HEK293 (cell line): ENCODE measurements around the gene NEK6.

ENCODE experiments used
- CTCF ChIA-PET: fragments of 350-600 bp; formaldehyde crosslinking; extraction: SDS; loops from one replicate; lab custom pipeline; 2021; ENCODE audit warnings: antibody characterized with exemption; lab: Yijun Ruan, JAX
- POLR2A ChIA-PET: fragments of 300-600 bp; formaldehyde crosslinking; extraction: SDS; loops from one replicate; lab custom pipeline; 2020; ENCODE audit warnings: antibody characterized with exemption, inconsistent platforms; lab: Yijun Ruan, JAX
- H3K27ac ChIP-seq: fragments of 200-500 bp; sonication (Bioruptor generic); 2 replicates; pipeline ENCODE4 v1.5.1; 2014; ENCODE audit warnings: low read depth, low read length, control low read depth, inconsistent platforms; ENCODE audit errors: extremely low read depth
- H3K36me3 ChIP-seq, 2 experiments: fragments of 200-500 bp in 1 of 2; sonication (Bioruptor generic) in 1 of 2; 1 replicate in 1 of 2; 2 replicates in 1 of 2; pipeline ENCODE4 v1.5.1; 2014 to 2017; ENCODE audit warnings: inconsistent platforms in 2 of 2, low read length in 2 of 2; ENCODE audit not compliant: control insufficient read depth in 2 of 2, insufficient read depth in 1 of 2
- H3K4me1 ChIP-seq: fragments of 200-500 bp; sonication (Bioruptor generic); 2 replicates; pipeline ENCODE4 v1.5.1; 2014; ENCODE audit warnings: mild to moderate bottlenecking, low read length, inconsistent platforms; ENCODE audit not compliant: control insufficient read depth, insufficient read depth
- H3K4me3 ChIP-seq: 2 replicates; pipeline ENCODE4 v1.5.1; 2011; ENCODE audit warnings: low read depth, mild to moderate bottlenecking, control low read depth, low read length, moderate library complexity
- H3K9me3 ChIP-seq: fragments of 200-500 bp; sonication (Bioruptor generic); 2 replicates; pipeline ENCODE4 v1.5.1; 2014; ENCODE audit warnings: low read depth, low read length, inconsistent platforms; ENCODE audit not compliant: control insufficient read depth, insufficient read depth
- BCL11A ChIP-seq: fragments of 450-650 bp; formaldehyde crosslinking; IDR thresholded peaks from 2 replicates; pipeline ENCODE4 v1.5.1; 2016; ENCODE audit warnings: low read depth, missing biosample characterization, missing genetic modification characterization
- GLIS1 ChIP-seq: fragments of 450-650 bp; formaldehyde crosslinking; IDR thresholded peaks from 2 replicates; pipeline ENCODE4 v1.5.1; 2016; ENCODE audit warnings: missing biosample characterization, missing genetic modification characterization
- KLF7 ChIP-seq: fragments of 450-650 bp; formaldehyde crosslinking; IDR thresholded peaks from 2 replicates; pipeline ENCODE4 v1.5.1; 2016; ENCODE audit warnings: missing biosample characterization, missing genetic modification characterization, borderline replicate concordance
- TRIM28 ChIP-seq: IDR thresholded peaks from 2 replicates; pipeline ENCODE4 v1.6.1; 2011; ENCODE audit warnings: low read length, control low read depth, borderline replicate concordance
- ZNF112 ChIP-seq: fragments of 450-650 bp; formaldehyde crosslinking; IDR thresholded peaks from 2 replicates; pipeline ENCODE4 v1.5.0; 2017; ENCODE audit warnings: missing biosample characterization, missing genetic modification characterization
- ZNF114 ChIP-seq: fragments of 450-650 bp; formaldehyde crosslinking; IDR thresholded peaks from 2 replicates; pipeline ENCODE4 v1.5.0; 2017; ENCODE audit warnings: missing biosample characterization, missing genetic modification characterization
- ZNF174 ChIP-seq: fragments of 450-650 bp; formaldehyde crosslinking; IDR thresholded peaks from 2 replicates; pipeline ENCODE4 v1.5.0; 2017; ENCODE audit warnings: missing biosample characterization, mild to moderate bottlenecking, missing genetic modification characterization
- ZNF239 ChIP-seq: fragments of 450-650 bp; formaldehyde crosslinking; IDR thresholded peaks from 2 replicates; pipeline ENCODE4 v1.5.1; 2016; ENCODE audit warnings: missing biosample characterization, missing genetic modification characterization
- ZNF302 ChIP-seq: fragments of 450-650 bp; formaldehyde crosslinking; IDR thresholded peaks from 2 replicates; pipeline ENCODE4 v1.5.1; 2016; ENCODE audit warnings: missing biosample characterization, missing genetic modification characterization, low read depth
- ZNF48 ChIP-seq: fragments of 450-650 bp; formaldehyde crosslinking; IDR thresholded peaks from 2 replicates; pipeline ENCODE4 v1.5.1; 2016; ENCODE audit warnings: missing biosample characterization, missing genetic modification characterization
- ZNF514 ChIP-seq: fragments of 450-650 bp; formaldehyde crosslinking; IDR thresholded peaks from 2 replicates; pipeline ENCODE4 v1.5.1; 2016; ENCODE audit warnings: missing biosample characterization, missing genetic modification characterization
- ZNF530 ChIP-seq: fragments of 450-650 bp; formaldehyde crosslinking; IDR thresholded peaks from 2 replicates; pipeline ENCODE4 v1.5.1; 2016; ENCODE audit warnings: low read depth, missing biosample characterization, missing genetic modification characterization
- ZNF624 ChIP-seq: fragments of 450-650 bp; formaldehyde crosslinking; IDR thresholded peaks from 2 replicates; pipeline ENCODE4 v1.5.1; 2017; ENCODE audit warnings: missing biosample characterization, missing genetic modification characterization
- ZNF629 ChIP-seq: fragments of 450-650 bp; formaldehyde crosslinking; IDR thresholded peaks from 2 replicates; pipeline ENCODE4 v1.5.1; 2017; ENCODE audit warnings: missing biosample characterization, missing genetic modification characterization
- ZSCAN16 ChIP-seq: fragments of 450-650 bp; formaldehyde crosslinking; IDR thresholded peaks from 2 replicates; pipeline ENCODE4 v1.5.1; 2016; ENCODE audit warnings: missing biosample characterization, missing genetic modification characterization
- ZSCAN23 ChIP-seq: fragments of 450-650 bp; formaldehyde crosslinking; IDR thresholded peaks from 2 replicates; pipeline ENCODE4 v1.5.1; 2016; ENCODE audit warnings: missing biosample characterization, missing genetic modification characterization
- ZXDB ChIP-seq: fragments of 450-650 bp; formaldehyde crosslinking; IDR thresholded peaks from 2 replicates; pipeline ENCODE4 v1.5.1; 2016; ENCODE audit warnings: missing biosample characterization, missing genetic modification characterization
- TF ChIP-seq, protein P1 (sequence below): fragments of 450-650 bp; formaldehyde crosslinking; IDR thresholded peaks from 2 replicates; pipeline ENCODE4 v1.5.1; 2016; ENCODE audit warnings: missing biosample characterization, missing genetic modification characterization
- TF ChIP-seq, protein P2 (sequence below): fragments of 450-650 bp; formaldehyde crosslinking; IDR thresholded peaks from 2 replicates; pipeline ENCODE4 v1.5.1; 2016; ENCODE audit warnings: missing biosample characterization, missing genetic modification characterization
- TF ChIP-seq, protein P3 (sequence below): fragments of 450-650 bp; formaldehyde crosslinking; IDR thresholded peaks from 2 replicates; pipeline ENCODE4 v1.5.0; 2017; ENCODE audit warnings: missing biosample characterization, missing genetic modification characterization, borderline replicate concordance
- TF ChIP-seq, protein P4 (sequence below): fragments of 450-650 bp; formaldehyde crosslinking; IDR thresholded peaks from 2 replicates; pipeline ENCODE4 v1.5.1; 2017; ENCODE audit warnings: missing biosample characterization, missing genetic modification characterization
- TF ChIP-seq, protein P5 (sequence below): sonication (generic); formaldehyde crosslinking; IDR thresholded peaks from 2 replicates; pipeline ENCODE4 v1.8.1; 2022; ENCODE audit warnings: mild to moderate bottlenecking, moderate library complexity, missing genetic modification reagents
- TF ChIP-seq, protein P6 (sequence below): fragments of 450-650 bp; formaldehyde crosslinking; IDR thresholded peaks from 2 replicates; pipeline ENCODE4 v1.5.1; 2016; ENCODE audit warnings: missing biosample characterization, missing genetic modification characterization

Gene NEK6

DNA sequence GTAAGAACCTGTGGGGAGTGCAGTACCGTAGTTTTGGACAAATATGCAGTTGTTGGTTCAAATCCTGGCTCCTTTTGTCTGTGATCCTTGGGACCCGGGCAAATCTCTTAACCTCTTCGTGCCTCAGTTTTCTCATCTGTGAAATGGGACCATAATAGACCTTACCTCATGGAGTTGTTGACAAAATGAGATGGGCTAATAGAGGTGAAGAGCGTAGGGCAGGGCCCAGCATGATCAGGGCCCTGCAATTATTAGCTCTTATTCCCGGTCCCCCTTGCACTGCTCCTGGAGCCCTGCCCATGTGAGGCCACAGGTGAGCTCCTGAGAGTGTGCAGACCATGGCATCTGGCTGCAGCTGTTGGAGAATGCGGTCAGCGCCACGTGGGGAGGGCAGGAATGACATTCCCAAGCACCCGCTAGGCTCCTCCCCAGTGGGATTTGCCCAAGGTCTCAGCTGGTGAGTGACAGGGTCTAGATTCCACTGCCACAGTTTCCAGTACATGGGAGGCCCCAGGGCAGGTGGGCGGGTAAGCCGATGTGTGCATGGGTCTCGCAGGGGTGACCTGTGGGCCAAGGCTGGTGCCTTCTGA is 41.0 kb downstream of the NEK6 start:
- H3K9me3 ChIP-seq = no peaks in the 10 kb centered on the region
- no peaks in the 10 kb centered on the region for H3K4me1 ChIP-seq
- H3K36me3 ChIP-seq = peaks cover 0 to 9% of the 10 kb centered on the region in 2 experiments; a peak in 1 of 3 replicates
- H3K4me3 ChIP-seq = no peak overlapping the region
- H3K27ac ChIP-seq = no peak overlapping the region
- TF ChIP-seq KLF7 (tag by site-specific recombination) = no peak
- TF ChIP-seq ZNF114 (tag by site-specific recombination) = no peak
- TF ChIP-seq ZSCAN23 (tag by site-specific recombination) = no peak
- TF ChIP-seq ZNF514 = no peak
- TF ChIP-seq, protein P1, sequence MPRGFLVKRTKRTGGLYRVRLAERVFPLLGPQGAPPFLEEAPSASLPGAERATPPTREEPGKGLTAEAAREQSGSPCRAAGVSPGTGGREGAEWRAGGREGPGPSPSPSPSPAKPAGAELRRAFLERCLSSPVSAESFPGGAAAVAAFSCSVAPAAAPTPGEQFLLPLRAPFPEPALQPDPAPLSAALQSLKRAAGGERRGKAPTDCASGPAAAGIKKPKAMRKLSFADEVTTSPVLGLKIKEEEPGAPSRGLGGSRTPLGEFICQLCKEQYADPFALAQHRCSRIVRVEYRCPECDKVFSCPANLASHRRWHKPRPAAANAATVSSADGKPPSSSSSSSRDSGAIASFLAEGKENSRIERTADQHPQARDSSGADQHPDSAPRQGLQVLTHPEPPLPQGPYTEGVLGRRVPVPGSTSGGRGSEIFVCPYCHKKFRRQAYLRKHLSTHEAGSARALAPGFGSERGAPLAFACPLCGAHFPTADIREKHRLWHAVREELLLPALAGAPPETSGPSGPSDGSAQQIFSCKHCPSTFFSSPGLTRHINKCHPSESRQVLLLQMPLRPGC (tag by site-specific recombination) = no peak
- TF ChIP-seq ZNF302 = no peak
- no peak for TF ChIP-seq ZXDB (tag by site-specific recombination)
- TF ChIP-seq ZNF174 (tag by site-specific recombination) = no peak
- TF ChIP-seq ZNF629 (tag by site-specific recombination) = no peak
- TF ChIP-seq ZNF239 = no peak
- TF ChIP-seq, protein P2, sequence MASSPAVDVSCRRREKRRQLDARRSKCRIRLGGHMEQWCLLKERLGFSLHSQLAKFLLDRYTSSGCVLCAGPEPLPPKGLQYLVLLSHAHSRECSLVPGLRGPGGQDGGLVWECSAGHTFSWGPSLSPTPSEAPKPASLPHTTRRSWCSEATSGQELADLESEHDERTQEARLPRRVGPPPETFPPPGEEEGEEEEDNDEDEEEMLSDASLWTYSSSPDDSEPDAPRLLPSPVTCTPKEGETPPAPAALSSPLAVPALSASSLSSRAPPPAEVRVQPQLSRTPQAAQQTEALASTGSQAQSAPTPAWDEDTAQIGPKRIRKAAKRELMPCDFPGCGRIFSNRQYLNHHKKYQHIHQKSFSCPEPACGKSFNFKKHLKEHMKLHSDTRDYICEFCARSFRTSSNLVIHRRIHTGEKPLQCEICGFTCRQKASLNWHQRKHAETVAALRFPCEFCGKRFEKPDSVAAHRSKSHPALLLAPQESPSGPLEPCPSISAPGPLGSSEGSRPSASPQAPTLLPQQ (tag by site-specific recombination) = no peak
- TF ChIP-seq ZNF624 (tag by site-specific recombination) = no peak
- TF ChIP-seq, protein P3, sequence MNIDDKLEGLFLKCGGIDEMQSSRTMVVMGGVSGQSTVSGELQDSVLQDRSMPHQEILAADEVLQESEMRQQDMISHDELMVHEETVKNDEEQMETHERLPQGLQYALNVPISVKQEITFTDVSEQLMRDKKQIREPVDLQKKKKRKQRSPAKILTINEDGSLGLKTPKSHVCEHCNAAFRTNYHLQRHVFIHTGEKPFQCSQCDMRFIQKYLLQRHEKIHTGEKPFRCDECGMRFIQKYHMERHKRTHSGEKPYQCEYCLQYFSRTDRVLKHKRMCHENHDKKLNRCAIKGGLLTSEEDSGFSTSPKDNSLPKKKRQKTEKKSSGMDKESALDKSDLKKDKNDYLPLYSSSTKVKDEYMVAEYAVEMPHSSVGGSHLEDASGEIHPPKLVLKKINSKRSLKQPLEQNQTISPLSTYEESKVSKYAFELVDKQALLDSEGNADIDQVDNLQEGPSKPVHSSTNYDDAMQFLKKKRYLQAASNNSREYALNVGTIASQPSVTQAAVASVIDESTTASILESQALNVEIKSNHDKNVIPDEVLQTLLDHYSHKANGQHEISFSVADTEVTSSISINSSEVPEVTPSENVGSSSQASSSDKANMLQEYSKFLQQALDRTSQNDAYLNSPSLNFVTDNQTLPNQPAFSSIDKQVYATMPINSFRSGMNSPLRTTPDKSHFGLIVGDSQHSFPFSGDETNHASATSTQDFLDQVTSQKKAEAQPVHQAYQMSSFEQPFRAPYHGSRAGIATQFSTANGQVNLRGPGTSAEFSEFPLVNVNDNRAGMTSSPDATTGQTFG (tag by site-specific recombination) = no peak
- no peak for TF ChIP-seq ZNF48 (tag by site-specific recombination)
- CTCF ChIA-PET = interaction anchor here (2.2 kb wide), 1 partner anchor 21 kb away, joined by 6 read pairs; no protein-coding TSS in a partner anchor
- POLR2A ChIA-PET = no interaction called here

DNA sequence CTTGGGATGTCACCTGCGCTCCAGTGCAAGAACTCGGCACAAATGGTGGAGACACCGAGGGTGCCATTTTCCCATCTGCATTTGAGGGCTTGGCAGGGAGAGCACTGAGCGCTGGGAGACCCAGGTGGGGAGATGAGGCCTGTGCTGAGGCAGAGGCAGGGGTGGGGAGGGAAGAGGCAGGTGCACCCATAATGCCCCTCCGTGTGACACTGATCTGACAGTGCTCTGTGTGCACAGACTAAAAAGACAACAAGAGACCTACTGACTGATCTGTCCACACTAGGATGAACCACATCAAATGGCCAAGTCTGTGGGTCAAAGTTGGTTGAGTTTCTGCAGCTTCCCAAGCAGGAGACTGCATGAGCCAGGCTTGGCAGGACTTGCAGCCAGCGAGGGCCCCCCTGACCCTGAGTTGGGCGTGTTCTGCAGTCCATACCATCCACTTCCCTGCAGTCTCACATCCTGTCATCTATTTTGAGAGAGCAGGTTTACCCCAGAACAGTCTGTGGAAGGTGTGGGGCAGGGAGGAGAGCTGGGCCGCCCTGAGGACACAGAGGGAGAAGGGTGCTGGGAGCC is 41.9 kb downstream of the NEK6 start:
- Histone ChIP-seq H3K9me3 (no peaks in the 10 kb centered on the region), H3K36me3 (peaks cover 0 to 13% of the 10 kb centered on the region in 2 experiments; a peak in 1 of 3 replicates), H3K4me1 (no peaks in the 10 kb centered on the region), H3K4me3 (no peak overlapping the region), H3K27ac (no peak overlapping the region)
- CTCF ChIA-PET = no interaction called here
- POLR2A ChIA-PET = no interaction called here
- TF ChIP-seq GLIS1 (tag by site-specific recombination) (no peak), BCL11A (no peak), ZNF530 (tag by site-specific recombination) (no peak), KLF7 (tag by site-specific recombination) (no peak), TRIM28 (no peak), ZNF112 (tag by site-specific recombination) (no peak), ZSCAN16 (tag by site-specific recombination) (no peak)
- TF ChIP-seq, protein P4, sequence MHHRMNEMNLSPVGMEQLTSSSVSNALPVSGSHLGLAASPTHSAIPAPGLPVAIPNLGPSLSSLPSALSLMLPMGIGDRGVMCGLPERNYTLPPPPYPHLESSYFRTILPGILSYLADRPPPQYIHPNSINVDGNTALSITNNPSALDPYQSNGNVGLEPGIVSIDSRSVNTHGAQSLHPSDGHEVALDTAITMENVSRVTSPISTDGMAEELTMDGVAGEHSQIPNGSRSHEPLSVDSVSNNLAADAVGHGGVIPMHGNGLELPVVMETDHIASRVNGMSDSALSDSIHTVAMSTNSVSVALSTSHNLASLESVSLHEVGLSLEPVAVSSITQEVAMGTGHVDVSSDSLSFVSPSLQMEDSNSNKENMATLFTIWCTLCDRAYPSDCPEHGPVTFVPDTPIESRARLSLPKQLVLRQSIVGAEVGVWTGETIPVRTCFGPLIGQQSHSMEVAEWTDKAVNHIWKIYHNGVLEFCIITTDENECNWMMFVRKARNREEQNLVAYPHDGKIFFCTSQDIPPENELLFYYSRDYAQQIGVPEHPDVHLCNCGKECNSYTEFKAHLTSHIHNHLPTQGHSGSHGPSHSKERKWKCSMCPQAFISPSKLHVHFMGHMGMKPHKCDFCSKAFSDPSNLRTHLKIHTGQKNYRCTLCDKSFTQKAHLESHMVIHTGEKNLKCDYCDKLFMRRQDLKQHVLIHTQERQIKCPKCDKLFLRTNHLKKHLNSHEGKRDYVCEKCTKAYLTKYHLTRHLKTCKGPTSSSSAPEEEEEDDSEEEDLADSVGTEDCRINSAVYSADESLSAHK (tag by site-specific recombination) = no peak
- TF ChIP-seq, protein P5, sequence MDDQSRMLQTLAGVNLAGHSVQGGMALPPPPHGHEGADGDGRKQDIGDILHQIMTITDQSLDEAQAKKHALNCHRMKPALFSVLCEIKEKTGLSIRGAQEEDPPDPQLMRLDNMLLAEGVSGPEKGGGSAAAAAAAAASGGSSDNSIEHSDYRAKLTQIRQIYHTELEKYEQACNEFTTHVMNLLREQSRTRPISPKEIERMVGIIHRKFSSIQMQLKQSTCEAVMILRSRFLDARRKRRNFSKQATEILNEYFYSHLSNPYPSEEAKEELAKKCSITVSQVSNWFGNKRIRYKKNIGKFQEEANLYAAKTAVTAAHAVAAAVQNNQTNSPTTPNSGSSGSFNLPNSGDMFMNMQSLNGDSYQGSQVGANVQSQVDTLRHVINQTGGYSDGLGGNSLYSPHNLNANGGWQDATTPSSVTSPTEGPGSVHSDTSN (CRISPR knock-in tag) = no peak
- TF ChIP-seq, protein P6, sequence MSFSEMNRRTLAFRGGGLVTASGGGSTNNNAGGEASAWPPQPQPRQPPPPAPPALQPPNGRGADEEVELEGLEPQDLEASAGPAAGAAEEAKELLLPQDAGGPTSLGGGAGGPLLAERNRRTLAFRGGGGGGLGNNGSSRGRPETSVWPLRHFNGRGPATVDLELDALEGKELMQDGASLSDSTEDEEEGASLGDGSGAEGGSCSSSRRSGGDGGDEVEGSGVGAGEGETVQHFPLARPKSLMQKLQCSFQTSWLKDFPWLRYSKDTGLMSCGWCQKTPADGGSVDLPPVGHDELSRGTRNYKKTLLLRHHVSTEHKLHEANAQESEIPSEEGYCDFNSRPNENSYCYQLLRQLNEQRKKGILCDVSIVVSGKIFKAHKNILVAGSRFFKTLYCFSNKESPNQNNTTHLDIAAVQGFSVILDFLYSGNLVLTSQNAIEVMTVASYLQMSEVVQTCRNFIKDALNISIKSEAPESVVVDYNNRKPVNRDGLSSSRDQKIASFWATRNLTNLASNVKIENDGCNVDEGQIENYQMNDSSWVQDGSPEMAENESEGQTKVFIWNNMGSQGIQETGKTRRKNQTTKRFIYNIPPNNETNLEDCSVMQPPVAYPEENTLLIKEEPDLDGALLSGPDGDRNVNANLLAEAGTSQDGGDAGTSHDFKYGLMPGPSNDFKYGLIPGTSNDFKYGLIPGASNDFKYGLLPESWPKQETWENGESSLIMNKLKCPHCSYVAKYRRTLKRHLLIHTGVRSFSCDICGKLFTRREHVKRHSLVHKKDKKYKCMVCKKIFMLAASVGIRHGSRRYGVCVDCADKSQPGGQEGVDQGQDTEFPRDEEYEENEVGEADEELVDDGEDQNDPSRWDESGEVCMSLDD (tag by site-specific recombination) = no peak
